Heart right ventricle (tissue), 16 donors: ENCODE data around the gene DOCK9. TPM values are rescaled to one million over a fixed set of nuclear protein-coding genes. Genes with fewer than 3 reads are reported as not detected.

Source experiments
- ATAC-seq, 8 donors: fragments of 200-7000 bp; cut with Tn5 transposase; one replicate each; pipeline ENCODE4 v1.9.1; 2020; ENCODE audit warnings: mild to moderate bottlenecking in 8 of 8, moderate library complexity in 8 of 8, moderate number of reproducible peaks in 1 of 8
- DNase-seq, 2 donors: peaks; one replicate each; pipeline ENCODE4 v3.0.0-alpha.2; 2020
- H3K27ac ChIP-seq, 10 donors: fragments of 200-600 bp; sonication (generic) in 2 of 10; one replicate each; pipeline versions ENCODE4 v1.5.0 to v1.8.0; 2020 to 2022; ENCODE audit warnings: mild to moderate bottlenecking in 3 of 10
- H3K27me3 ChIP-seq, 7 donors: fragments of 200-600 bp; one replicate each; pipeline ENCODE4 v1.8.0; 2021 to 2022; ENCODE audit warnings: mild to moderate bottlenecking in 2 of 7
- H3K36me3 ChIP-seq, 9 donors: fragments of 200-600 bp; sonication (generic) in 1 of 9; one replicate each; pipeline versions ENCODE4 v1.5.0 to v1.8.0; 2020 to 2022; ENCODE audit warnings: mild to moderate bottlenecking in 2 of 9
- H3K4me1 ChIP-seq, 9 donors: fragments of 200-600 bp; sonication (generic) in 1 of 9; one replicate each; pipeline versions ENCODE4 v1.5.0 to v1.8.0; 2020 to 2022; ENCODE audit warnings: mild to moderate bottlenecking in 4 of 9
- H3K4me3 ChIP-seq, 10 donors: fragments of 200-600 bp; sonication (generic) in 2 of 10; one replicate each; pipeline versions ENCODE4 v1.5.0 to v1.8.0; 2020 to 2022; ENCODE audit warnings: mild to moderate bottlenecking in 7 of 10, moderate library complexity in 2 of 10
- H3K9me3 ChIP-seq, 11 donors: fragments of 200-600 bp in 10 of 11; sonication (generic) in 2 of 11; one replicate each; pipeline versions ENCODE4 v1.5.0 to v1.8.0; 2013 to 2022; ENCODE audit warnings: mild to moderate bottlenecking in 2 of 11, control low read depth in 1 of 11, moderate library complexity in 1 of 11
- CTCF ChIP-seq, 9 donors: fragments of 200-600 bp; sonication (generic) in 2 of 9; IDR thresholded peaks; one replicate each; pipeline versions ENCODE4 v1.5.0 to v1.8.0; 2021 to 2022; ENCODE audit warnings: antibody characterized with exemption in 9 of 9, mild to moderate bottlenecking in 5 of 9, moderate library complexity in 1 of 9
- WGBS, 2 donors: extraction: QIAGEN DNeasy Blood & Tissue Kit; methylation state at CpG; one replicate each; pipeline ENCODE4 v1.1.7; 2013; ENCODE audit warnings: inconsistent platforms in 1 of 2; 5-methylcytosine and 5-hydroxymethylcytosine counted together
- intact Hi-C, 10 donors: fragments of 100-400 bp; cut with DNase I; formaldehyde crosslinking; loops; one replicate each; pipeline versions ENCODE4 v1.11.1 to v1.14.2; 2022
- polyA plus RNA-seq, 2 donors: library from polyadenylated mRNA; stranded (reverse); fragments of 200-250 nt; gene quantifications; one replicate each; pipeline ENCODE4 v1.2.3, GENCODE V29; 2013
- total RNA-seq, 10 donors: library from RNA; stranded (reverse); fragmentation: NEBNext Ultra II Directional in 3 of 10; extraction: Animal tissue kit (Norgen Biotek cat#: 25700) in 3 of 10; gene quantifications; one replicate each; pipeline versions ENCODE4 v1.2.1 to v1.2.4, GENCODE V29; 2021 to 2023
- donor health status: Arrhythmogenic right ventricular cardiomyopathy.
- donor health status: ischemic (EF 13 %, LVEDD 7.1; RV severe dilation, severe dysfunction).
- donor health status: healthy with polysubstance abuse.
- donor health status: DM: no; HTN: yes; CAD: no.
- donor health status: DM: no; HTN: no; CAD: no.
- donor health status: ischemic (EF 25% LVEDD 6.9; RV normal size, moderate dysfunction).
- donor health status: ischemic (EF 25% LVEDD 5.7; RV mildly dilated, moderate dysfunction).
- donor health status: healthy.
- donor health status: DM: yes; HTN: yes; CAD: no.
- donor health status: Ischemic cardiomyopathy.
- donor health status: ischemic (EF 35%, LVEDD 5.7; RV mildly dilated, moderate dysfunction).
- donor health status: nonischemic (EF 11% LVEDD 7.7; RV severe dilation, severe dysfunction).
- donor health status: DM: yes; HTN: yes; CAD: no.
- donor health status: PGD.
- donor health status: ischemic (EF 29% LVEDD 5.4; RV normal size, mild dysfunction).
- donor health status: nonischemic (EF 23%, LVEDD 6.1; RV moderate dilation, normal function).

DOCK9 gene
- total and polyA plus RNA-seq, 12 donors, result 31.6 to 73.7 (median 43.4) TPM

GRCh38 chr13:98751861-98752466 lies 225.9 kb downstream of the DOCK9 start:
- peaks cover 0 to 15% (median 12%) of the 10 kb centered on the region in 9 donors for H3K4me1 ChIP-seq
- ATAC-seq (peak in 3 of 8 donors; percentile 17 to 58 (median 53)), DNase-seq (no peak)
- 2 to 5% methylated on average over 29 to 36 of the region's 36 CpGs for WGBS, 2 donors
- TF ChIP-seq CTCF (IDR thresholded peaks at IDR 0.05), result no peak
- no peak overlapping the region for H3K27ac ChIP-seq
- no peaks in the 10 kb centered on the region for H3K36me3 ChIP-seq
- intact Hi-C loops, result no loop called here
- peaks cover 0 to 15% (median 0%) of the 10 kb centered on the region in 11 donors for H3K9me3 ChIP-seq
- peak overlapping the region; percentile 11 to 47 (median 35) for H3K4me3 ChIP-seq
- H3K27me3 ChIP-seq, result peaks cover 11 to 73% (median 62%) of the 10 kb centered on the region in 7 donors

- WGBS, 2 donors, result 42% methylated on average over 8 of the region's 8 CpGs
- H3K9me3 ChIP-seq, result peaks cover 0 to 15% (median 0%) of the 10 kb centered on the region in 11 donors
- no peak for TF ChIP-seq CTCF (IDR thresholded peaks at IDR 0.05)
- ATAC-seq (no peak), DNase-seq (no peak)
- H3K27me3 ChIP-seq, result peaks cover 11 to 73% (median 62%) of the 10 kb centered on the region in 7 donors
- H3K27ac ChIP-seq, result no peak overlapping the region
- no peaks in the 10 kb centered on the region for H3K36me3 ChIP-seq
- H3K4me1 ChIP-seq, result peaks cover 0 to 15% (median 12%) of the 10 kb centered on the region in 9 donors
- peak overlapping the region in 3 of 10 donors; percentile 39 to 47 (median 41) for H3K4me3 ChIP-seq
- intact Hi-C loops, result no loop called here
These were observed 226.5 kb downstream of the DOCK9 start for GRCh38 chr13:98751367-98751782.

- intact Hi-C loops, result no loop called here
- H3K4me1 ChIP-seq, result peaks cover 0 to 15% (median 12%) of the 10 kb centered on the region in 9 donors
- 57 to 60% methylated on average over 3 of the region's 3 CpGs for WGBS, 2 donors
- H3K27me3 ChIP-seq, result peaks cover 11 to 58% (median 55%) of the 10 kb centered on the region in 7 donors
- ATAC-seq (no peak), DNase-seq (no peak)
- H3K27ac ChIP-seq, result no peak overlapping the region
- TF ChIP-seq CTCF (IDR thresholded peaks at IDR 0.05), result no peak
- H3K36me3 ChIP-seq, result no peaks in the 10 kb centered on the region
- no peak overlapping the region for H3K4me3 ChIP-seq
- H3K9me3 ChIP-seq, result peaks cover 0 to 14% (median 0%) of the 10 kb centered on the region in 11 donors
These were observed 228.4 kb downstream of the DOCK9 start for GRCh38 chr13:98749501-98749900.

- Histone ChIP-seq H3K9me3 (peaks cover 0 to 4% (median 0%) of the 10 kb centered on the region in 11 donors), H3K4me1 (peaks cover 0 to 7% (median 5%) of the 10 kb centered on the region in 9 donors), H3K4me3 (no peak overlapping the region), H3K27me3 (peaks cover 6 to 33% (median 30%) of the 10 kb centered on the region in 7 donors), H3K27ac (no peak overlapping the region), H3K36me3 (no peaks in the 10 kb centered on the region)
- DNase-seq, result no peak
- TF ChIP-seq CTCF (IDR thresholded peaks at IDR 0.05), result no peak
- no peak for ATAC-seq
- intact Hi-C loops, result no loop called here
- 92 to 95% methylated on average over 8 of the region's 8 CpGs for WGBS, 2 donors
These were observed 230.9 kb downstream of the DOCK9 start for GRCh38 chr13:98746968-98747367.

Other genes with a start within 250 kb of the DOCK9 start
- gene SLC15A1, start 225.4 kb downstream of the DOCK9 start, total RNA-seq, result not detected
- under 1 TPM in 1 of 2 donors, not detected in 1; 0.01 TPM for gene SLC15A1, start 225.4 kb downstream of the DOCK9 start, polyA plus RNA-seq
- 10 to 100 TPM; 31.8 to 60.4 (median 47.0) TPM for gene UBAC2, start 222.8 kb upstream of the DOCK9 start, total RNA-seq
- 10 to 100 TPM; 38.4 to 59.0 TPM for gene UBAC2, start 222.8 kb upstream of the DOCK9 start, polyA plus RNA-seq